GM12801 (cell line): ENCODE results near the gene KRT39.

Source experiments
- CTCF ChIP-seq: IDR thresholded peaks from one replicate; pipeline ENCODE4 v1.5.1; 2011; ENCODE audit warnings: control low read depth; ENCODE audit not compliant: insufficient read length; ENCODE audit errors: extremely low read depth

The KRT39 gene

GRCh38 chr17:40966848-40967247 is at the start of gene KRT39:
Gene KRT39, minus strand, starts transcription at chr17:40966948. Its CDS starts 92 bp downstream, at chr17:40966856.
- TF ChIP-seq CTCF: no peak

GRCh38 chr17:41015454-41015853 is 48.7 kb upstream of the KRT39 start:
- no peak for TF ChIP-seq CTCF

GRCh38 chr17:41013606-41014005 is 46.9 kb upstream of the KRT39 start:
- TF ChIP-seq CTCF: no peak

GRCh38 chr17:41013181-41013580 is 46.4 kb upstream of the KRT39 start:
- TF ChIP-seq CTCF: no peak

GRCh38 chr17:41012326-41013120 is 45.8 kb upstream of the KRT39 start:
- TF ChIP-seq CTCF: no peak

- no peak for TF ChIP-seq CTCF
These were observed 43.7 kb upstream of the KRT39 start for GRCh38 chr17:41010441-41010840.

- no peak for TF ChIP-seq CTCF
These were observed 43.2 kb upstream of the KRT39 start for GRCh38 chr17:41009936-41010335.

GRCh38 chr17:41009301-41009760 is 42.6 kb upstream of the KRT39 start:
- TF ChIP-seq CTCF: no peak
